DOHH2 (cell line): ENCODE results near the gene DACT3.

ENCODE experiments used
- H3F3A ChIP-seq: fragments of 200-600 bp; sonication (generic), shearing (Covaris generic); 2 replicates; pipeline ENCODE4 v1.6.0; 2016; ENCODE audit warnings: antibody characterized with exemption, mild to moderate bottlenecking; ENCODE audit not compliant: control insufficient read depth, insufficient read depth
- H3K27ac ChIP-seq: fragments of 200-600 bp; sonication (generic); 2 replicates; pipeline ENCODE4 v1.5.1; 2014; ENCODE audit warnings: low read depth, mild to moderate bottlenecking, low read length, moderate library complexity
- H3K27me3 ChIP-seq: fragments of 200-600 bp; sonication (generic); 2 replicates; pipeline ENCODE4 v1.6.1; 2014; ENCODE audit warnings: mild to moderate bottlenecking, low read length, mixed read lengths; ENCODE audit not compliant: control insufficient read depth
- H3K36me3 ChIP-seq: fragments of 200-600 bp; sonication (generic); 2 replicates; pipeline ENCODE4 v1.6.1; 2014; ENCODE audit warnings: mild to moderate bottlenecking, low read length, moderate library complexity, mixed read lengths; ENCODE audit not compliant: control insufficient read depth
- H3K4me1 ChIP-seq: fragments of 200-600 bp; sonication (generic); 2 replicates; pipeline ENCODE4 v1.6.1; 2014; ENCODE audit warnings: mild to moderate bottlenecking, low read length, mixed read lengths; ENCODE audit not compliant: control insufficient read depth
- H3K4me2 ChIP-seq: fragments of 200-600 bp; sonication (generic); 2 replicates; pipeline ENCODE4 v1.6.0; 2014; ENCODE audit warnings: mild to moderate bottlenecking, low read length, moderate library complexity
- H3K4me3 ChIP-seq: fragments of 200-600 bp; sonication (generic); 2 replicates; pipeline ENCODE4 v1.5.1; 2014; ENCODE audit warnings: mild to moderate bottlenecking, low read length, mixed read lengths
- H3K79me2 ChIP-seq: fragments of 200-600 bp; sonication (generic); 2 replicates; pipeline ENCODE4 v1.6.1; 2014; ENCODE audit warnings: mild to moderate bottlenecking, low read length, mixed read lengths; ENCODE audit not compliant: control insufficient read depth
- H3K9me2 ChIP-seq: fragments of 200-600 bp; sonication (generic); replicated peaks from 2 replicates; pipeline ENCODE4 v1.6.1; 2014; ENCODE audit warnings: mild to moderate bottlenecking, low read length, mixed read lengths; ENCODE audit not compliant: control insufficient read depth
- H3K9me3 ChIP-seq: fragments of 200-600 bp; sonication (generic); 2 replicates; pipeline ENCODE4 v1.6.1; 2014; ENCODE audit warnings: antibody characterized with exemption, low read length, mixed read lengths; ENCODE audit not compliant: control insufficient read depth, insufficient read depth
- H4K20me1 ChIP-seq: fragments of 200-600 bp; sonication (generic); 2 replicates; pipeline ENCODE4 v1.6.0; 2014; ENCODE audit warnings: low read depth, mild to moderate bottlenecking, antibody characterized with exemption, low read length, moderate library complexity; ENCODE audit not compliant: control insufficient read depth, insufficient read depth
- EZH2phosphoT487 ChIP-seq: fragments of 200-600 bp; sonication (generic); IDR thresholded peaks from 2 replicates; pipeline ENCODE4 v1.6.1; 2017; ENCODE audit warnings: borderline replicate concordance, mild to moderate bottlenecking, antibody characterized with exemption, low read length, moderate library complexity, mixed read lengths
- TF ChIP-seq, protein P1 (sequence below): fragments of 200-600 bp; sonication (generic); IDR thresholded peaks from one replicate; pipeline ENCODE4 v1.5.1; 2014; ENCODE audit warnings: antibody characterized with exemption, mild to moderate bottlenecking, low read depth, low read length; ENCODE audit not compliant: poor library complexity, severe bottlenecking

The DACT3 gene

GRCh38 chr19:46668662-46669061 lies 7.7 kb upstream of the DACT3 start:
- no peak overlapping the region for H3K4me3 ChIP-seq
- H3K27me3 ChIP-seq, result peaks cover 5% of the 10 kb centered on the region
- TF ChIP-seq EZH2phosphoT487, result no peak
- TF ChIP-seq, protein P1, sequence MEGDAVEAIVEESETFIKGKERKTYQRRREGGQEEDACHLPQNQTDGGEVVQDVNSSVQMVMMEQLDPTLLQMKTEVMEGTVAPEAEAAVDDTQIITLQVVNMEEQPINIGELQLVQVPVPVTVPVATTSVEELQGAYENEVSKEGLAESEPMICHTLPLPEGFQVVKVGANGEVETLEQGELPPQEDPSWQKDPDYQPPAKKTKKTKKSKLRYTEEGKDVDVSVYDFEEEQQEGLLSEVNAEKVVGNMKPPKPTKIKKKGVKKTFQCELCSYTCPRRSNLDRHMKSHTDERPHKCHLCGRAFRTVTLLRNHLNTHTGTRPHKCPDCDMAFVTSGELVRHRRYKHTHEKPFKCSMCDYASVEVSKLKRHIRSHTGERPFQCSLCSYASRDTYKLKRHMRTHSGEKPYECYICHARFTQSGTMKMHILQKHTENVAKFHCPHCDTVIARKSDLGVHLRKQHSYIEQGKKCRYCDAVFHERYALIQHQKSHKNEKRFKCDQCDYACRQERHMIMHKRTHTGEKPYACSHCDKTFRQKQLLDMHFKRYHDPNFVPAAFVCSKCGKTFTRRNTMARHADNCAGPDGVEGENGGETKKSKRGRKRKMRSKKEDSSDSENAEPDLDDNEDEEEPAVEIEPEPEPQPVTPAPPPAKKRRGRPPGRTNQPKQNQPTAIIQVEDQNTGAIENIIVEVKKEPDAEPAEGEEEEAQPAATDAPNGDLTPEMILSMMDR, result no peak
- H3K4me2 ChIP-seq, result no peak overlapping the region
- no peak overlapping the region for H3K27ac ChIP-seq
- no peaks in the 10 kb centered on the region for H3K79me2 ChIP-seq
- no peaks in the 10 kb centered on the region for H3K4me1 ChIP-seq
- no peaks in the 10 kb centered on the region for H3F3A ChIP-seq
- no peaks in the 10 kb centered on the region for H3K9me2 ChIP-seq
- H4K20me1 ChIP-seq, result no peaks in the 10 kb centered on the region
- H3K36me3 ChIP-seq, result peaks cover 12% of the 10 kb centered on the region
- H3K9me3 ChIP-seq, result no peaks in the 10 kb centered on the region

GRCh38 chr19:46665072-46665471 lies 4.1 kb upstream of the DACT3 start:
- H3K4me2 ChIP-seq, result no peak overlapping the region
- H3K79me2 ChIP-seq, result no peaks in the 10 kb centered on the region
- H3K9me2 ChIP-seq, result no peaks in the 10 kb centered on the region
- no peak overlapping the region for H3K27ac ChIP-seq
- H3K9me3 ChIP-seq, result no peaks in the 10 kb centered on the region
- peaks cover 15% of the 10 kb centered on the region for H3K27me3 ChIP-seq
- 0 out of 2 replicates have a peak, but pooled peaks cover 4% of the 10 kb centered on the region for H4K20me1 ChIP-seq
- no peaks in the 10 kb centered on the region for H3K36me3 ChIP-seq
- no peak overlapping the region for H3K4me3 ChIP-seq
- peaks cover 4% of the 10 kb centered on the region for H3F3A ChIP-seq
- peaks cover 19% of the 10 kb centered on the region for H3K4me1 ChIP-seq
- TF ChIP-seq, protein P1, result no peak
- TF ChIP-seq EZH2phosphoT487, result no peak

GRCh38 chr19:46661735-46662592 lies 982 bp upstream of the DACT3 start:
- no peak for TF ChIP-seq EZH2phosphoT487
- TF ChIP-seq, protein P1, result peak; percentile 90
- peaks cover 33% of the 10 kb centered on the region for H3K27me3 ChIP-seq
- H3K4me2 ChIP-seq, result peak overlapping the region; percentile 92
- peaks cover 30% of the 10 kb centered on the region for H3K4me1 ChIP-seq
- H3F3A ChIP-seq, result peaks cover 4% of the 10 kb centered on the region
- no peaks in the 10 kb centered on the region for H3K9me2 ChIP-seq
- no peaks in the 10 kb centered on the region for H3K36me3 ChIP-seq
- H4K20me1 ChIP-seq, result 0 out of 2 replicates have a peak, but pooled peaks cover 4% of the 10 kb centered on the region
- H3K79me2 ChIP-seq, result no peaks in the 10 kb centered on the region
- peak overlapping the region; percentile 74 for H3K4me3 ChIP-seq
- no peaks in the 10 kb centered on the region for H3K9me3 ChIP-seq
- H3K27ac ChIP-seq, result no peak overlapping the region
